GM18507 (cell line): Measurements from ENCODE around the gene DOCK1.

ENCODE experiments used
- DNase-seq: peaks from one replicate; pipeline ENCODE4 v3.0.0; 2011; ENCODE audit warnings: low read depth; ENCODE audit not compliant: insufficient read length; ENCODE audit errors: extremely low spot score
- FAIRE-seq: peaks from 2 replicates; lab custom pipeline; 2011; peaks lifted over from hg19 to GRCh38; lab: Jason Lieb, UNC

Gene DOCK1

DNA sequence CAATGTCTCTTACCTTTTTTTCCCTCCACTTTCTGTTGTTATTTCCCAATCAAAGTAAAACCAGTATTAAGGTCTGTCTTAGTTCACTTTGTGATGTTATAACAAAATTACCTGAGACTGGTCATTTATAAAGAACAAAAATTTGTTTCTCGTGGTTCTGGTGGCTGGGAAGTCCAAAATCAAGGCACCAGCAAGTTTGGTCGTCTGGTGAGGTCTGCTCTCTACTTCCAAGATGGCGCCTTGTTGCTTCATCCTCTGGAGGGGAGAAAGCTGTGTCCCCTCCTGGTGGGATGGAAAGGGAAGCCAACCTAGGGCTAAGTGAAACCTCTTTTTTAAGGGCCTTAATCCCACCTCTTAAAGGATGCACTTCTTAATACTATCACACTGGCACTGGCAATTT, 313.4 kb downstream of the DOCK1 start:
- no peak for FAIRE-seq
- DNase-seq: no peak

GRCh38 chr10:127221281-127221680, 316.1 kb downstream of the DOCK1 start:
- no peak for DNase-seq
- FAIRE-seq: no peak

DNA sequence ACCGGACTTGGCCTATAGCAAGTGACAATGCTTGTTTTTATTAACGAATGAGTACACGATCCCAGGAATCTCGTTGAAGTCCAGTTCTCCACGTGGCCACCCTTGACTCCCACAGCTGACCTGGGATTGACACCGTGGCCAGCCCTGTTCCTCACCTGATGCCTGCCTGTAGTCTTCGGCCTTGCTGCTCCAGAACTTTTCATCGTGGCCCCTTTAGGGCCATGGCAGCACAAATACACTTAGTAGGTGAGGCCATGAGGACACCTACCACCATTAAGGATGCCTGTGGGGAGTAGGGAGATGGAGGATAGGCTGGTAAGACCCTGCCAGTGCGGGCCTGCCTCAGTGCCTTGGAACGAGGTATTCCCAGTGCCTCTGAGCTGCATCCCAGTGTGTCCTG, 321.8 kb downstream of the DOCK1 start:
- no peak for FAIRE-seq
- DNase-seq: no peak

DNA sequence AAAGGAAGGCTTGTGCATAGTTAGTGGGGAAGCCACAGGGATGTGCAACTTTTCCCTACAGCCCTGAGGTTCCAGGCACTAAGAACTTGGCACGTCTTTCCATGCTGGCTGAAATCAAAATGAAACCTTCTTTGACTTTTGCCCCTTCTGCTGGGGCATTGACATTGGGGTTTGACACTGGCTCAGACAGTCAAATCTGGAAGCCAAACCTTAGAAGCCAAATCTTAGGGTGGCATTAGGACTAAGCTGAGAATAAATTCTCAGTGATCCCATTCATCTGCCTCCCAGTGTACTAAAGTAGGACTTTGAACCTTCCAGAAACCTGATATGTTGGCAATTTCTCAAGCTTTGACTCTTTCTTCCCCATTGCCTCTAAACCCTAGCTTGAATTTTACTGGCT, 322.4 kb downstream of the DOCK1 start:
- FAIRE-seq: no peak
- DNase-seq: no peak

GRCh38 chr10:127228195-127228787, 323.1 kb downstream of the DOCK1 start:
- FAIRE-seq (no peak), DNase-seq (no peak)

GRCh38 chr10:127234306-127234800, 329.1 kb downstream of the DOCK1 start:
- no peak for FAIRE-seq

GRCh38 chr10:127236266-127236665, 331.0 kb downstream of the DOCK1 start:
- no peak for DNase-seq
- no peak for FAIRE-seq

More at GRCh38 chr10:127234306-127234800, 329.1 kb downstream of the DOCK1 start:
- DNase-seq: no peak

DNA sequence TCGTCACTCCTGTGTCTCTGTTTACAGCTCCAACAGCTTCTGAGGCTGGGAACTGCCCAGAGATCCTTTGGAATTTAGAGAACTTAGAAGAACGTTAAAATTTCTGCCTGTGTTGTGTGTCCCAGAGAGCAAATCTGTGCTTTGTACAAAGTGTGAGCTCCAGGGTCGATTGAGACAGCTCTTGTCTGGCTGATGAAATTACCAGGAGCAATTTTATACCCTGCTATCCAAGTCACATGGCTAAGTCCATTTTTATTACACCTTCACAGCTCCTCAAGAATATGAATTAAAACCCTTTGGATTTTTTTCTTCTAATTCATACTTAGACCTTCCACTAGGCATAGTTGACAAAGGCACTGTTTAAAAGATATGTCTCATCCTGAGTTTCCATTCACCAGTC, 337.7 kb downstream of the DOCK1 start:
- DNase-seq: no peak
- FAIRE-seq: no peak

DNA sequence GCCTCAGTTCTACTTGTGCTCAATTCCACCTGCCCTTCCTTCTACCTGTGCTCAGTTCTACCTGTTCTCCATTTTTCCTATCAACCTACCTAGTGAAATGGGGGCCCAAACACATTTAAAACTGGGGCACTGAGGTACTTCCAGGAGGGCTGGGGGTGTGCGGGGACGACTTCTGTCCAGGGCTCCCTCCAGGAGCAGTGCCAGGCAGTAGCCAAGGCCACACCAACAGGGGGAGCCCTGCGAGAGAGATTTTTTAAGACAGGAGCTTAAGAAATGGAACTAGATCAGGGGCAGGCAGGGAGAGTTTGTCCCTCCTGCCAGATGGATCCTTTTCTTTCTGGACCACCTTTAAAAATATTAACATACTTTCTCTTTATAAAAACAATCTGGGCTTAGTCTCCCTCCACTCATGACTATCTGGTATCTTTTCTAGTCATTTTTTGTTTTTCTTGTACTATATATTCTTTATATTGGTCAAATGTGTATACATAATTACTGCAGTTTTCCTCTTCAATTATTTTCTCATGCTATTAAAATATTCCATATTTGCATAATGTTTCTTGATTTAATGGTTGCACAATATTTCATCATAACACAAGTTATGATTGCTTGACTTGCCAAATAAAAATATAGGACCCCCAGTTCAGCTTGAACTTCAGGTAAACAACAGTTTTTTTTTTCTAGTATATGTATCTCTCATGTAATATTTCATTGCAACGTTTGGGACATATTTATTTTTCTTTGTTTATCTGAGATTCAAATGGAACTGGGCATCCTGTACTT, 338.5 kb downstream of the DOCK1 start:
- no peak for DNase-seq
- FAIRE-seq: no peak

DNA sequence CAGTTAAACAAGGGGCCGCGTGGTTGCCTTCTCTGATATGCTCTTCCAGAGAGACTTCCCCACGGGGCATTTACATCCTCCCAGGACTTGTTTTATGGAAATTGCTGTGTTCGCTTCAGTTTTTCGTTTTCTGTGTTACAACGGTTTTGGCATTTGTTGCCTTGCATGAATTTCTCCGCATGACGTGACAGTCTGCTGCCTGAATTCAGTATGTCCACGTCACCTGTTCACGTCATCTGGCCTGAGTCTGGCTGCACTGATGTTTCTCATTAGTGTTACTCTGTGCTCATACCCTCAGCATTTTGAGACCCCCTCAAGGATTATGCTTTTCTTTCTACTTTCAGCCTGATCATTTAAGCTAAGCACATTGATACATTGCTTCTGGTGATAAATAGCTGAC, 340.2 kb downstream of the DOCK1 start:
- no peak for DNase-seq
- FAIRE-seq: no peak

DNA sequence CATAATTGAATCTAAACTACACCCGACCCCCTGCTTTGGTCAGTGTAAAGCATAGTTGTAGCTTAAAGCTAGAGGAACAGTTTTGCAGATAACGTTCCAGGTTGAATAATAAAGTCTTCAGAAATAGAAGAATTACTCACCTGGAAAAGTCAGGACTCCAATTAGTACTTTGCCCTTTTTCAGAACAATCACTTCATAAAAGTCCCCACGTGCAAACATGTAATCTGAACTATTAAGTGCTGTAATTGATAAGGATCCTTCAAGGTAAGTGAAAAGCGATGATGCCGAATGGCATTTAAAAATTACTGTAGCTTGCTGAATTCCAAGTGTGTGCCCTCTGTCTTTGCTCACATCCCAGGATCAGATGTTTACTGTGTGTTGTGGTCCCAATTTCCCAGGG, 344.8 kb downstream of the DOCK1 start:
- FAIRE-seq: no peak
- no peak for DNase-seq

GRCh38 chr10:127252818-127253217, 347.6 kb downstream of the DOCK1 start:
- FAIRE-seq: no peak
- no peak for DNase-seq

- FAIRE-seq (no peak), DNase-seq (no peak)
Observed at GRCh38 chr10:127254276-127254675, 349.0 kb downstream of the DOCK1 start.

DNA sequence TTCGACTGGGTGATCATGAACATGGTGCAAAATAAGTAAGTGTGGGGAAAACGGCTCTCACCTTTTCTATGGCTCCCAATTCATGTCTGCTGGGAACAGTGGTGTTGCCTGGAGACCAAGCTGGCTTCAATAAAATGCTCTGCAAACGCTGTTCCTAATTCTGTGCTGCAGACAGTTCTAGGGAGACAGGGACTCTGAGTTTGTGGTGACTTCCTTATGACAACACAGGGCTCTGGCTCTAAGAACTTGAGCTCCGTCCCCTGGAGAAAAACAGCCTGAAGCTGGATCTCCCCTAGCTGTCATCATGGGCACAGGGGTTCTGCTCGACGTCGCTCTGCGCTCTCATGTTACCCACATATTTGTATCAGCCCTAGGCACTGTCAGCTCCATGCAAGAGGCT, 352.2 kb downstream of the DOCK1 start:
- no peak for DNase-seq
- no peak for FAIRE-seq

DNA sequence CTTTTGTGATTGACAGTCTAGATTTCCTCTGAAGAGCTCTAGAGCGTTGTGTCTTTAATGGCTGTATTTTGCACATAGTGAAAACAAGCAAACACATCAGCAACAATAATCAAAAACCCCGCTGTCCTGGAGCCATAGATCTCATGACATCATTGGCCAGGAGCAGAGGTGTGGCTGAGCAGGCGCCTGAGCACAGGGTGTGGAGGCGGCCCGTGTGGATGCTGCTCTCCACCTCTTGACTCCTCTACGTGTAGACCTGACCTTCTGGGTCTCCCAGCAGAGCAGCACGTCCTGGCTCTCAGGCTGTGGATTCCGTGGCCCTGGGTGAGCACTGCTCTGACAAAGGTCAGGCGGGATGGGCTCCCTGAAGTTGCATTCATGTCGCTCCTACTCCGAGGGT, 354.1 kb downstream of the DOCK1 start:
- no peak for DNase-seq
- no peak for FAIRE-seq

DNA sequence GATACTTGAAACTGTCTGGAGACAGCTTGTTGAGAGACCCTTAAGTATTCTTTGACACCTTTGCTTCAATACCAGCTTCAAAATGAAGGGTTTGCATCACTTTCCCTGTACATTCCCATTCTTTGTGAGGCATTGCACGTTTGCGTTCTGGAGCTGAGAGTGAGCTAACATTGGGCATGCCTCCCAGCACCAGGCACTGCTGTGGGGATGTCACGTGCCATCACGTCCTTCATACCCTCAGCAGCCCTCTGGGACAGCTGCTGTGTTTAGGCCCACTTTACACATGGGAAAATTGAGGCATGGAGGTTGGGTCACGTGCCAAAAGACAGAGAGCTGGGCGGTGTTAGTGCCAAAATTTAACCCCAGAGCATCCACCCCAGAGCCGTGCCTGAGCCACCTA, 357.4 kb downstream of the DOCK1 start:
- FAIRE-seq (no peak), DNase-seq (no peak)

GRCh38 chr10:127265288-127265687, 360.1 kb downstream of the DOCK1 start:
- DNase-seq (no peak), FAIRE-seq (no peak)

DNA sequence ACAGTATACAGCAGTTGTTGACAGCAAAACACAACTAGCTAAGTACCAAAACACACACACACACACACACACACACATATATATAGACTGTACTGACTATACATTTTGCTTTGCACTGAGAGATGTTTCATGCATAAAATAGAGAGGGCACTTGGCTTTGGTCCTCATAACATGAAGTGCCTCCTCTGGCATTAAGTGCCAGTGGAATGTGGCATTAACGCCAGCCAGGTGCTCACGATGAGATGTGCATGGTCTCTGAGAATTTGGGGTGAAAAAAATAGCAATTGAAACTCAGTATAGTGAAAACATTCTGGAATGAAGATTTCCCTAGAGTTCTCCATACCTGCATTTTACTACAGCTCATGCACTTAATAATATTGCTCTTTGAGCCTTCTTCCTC, 361.2 kb downstream of the DOCK1 start:
- DNase-seq (no peak), FAIRE-seq (no peak)

DNA sequence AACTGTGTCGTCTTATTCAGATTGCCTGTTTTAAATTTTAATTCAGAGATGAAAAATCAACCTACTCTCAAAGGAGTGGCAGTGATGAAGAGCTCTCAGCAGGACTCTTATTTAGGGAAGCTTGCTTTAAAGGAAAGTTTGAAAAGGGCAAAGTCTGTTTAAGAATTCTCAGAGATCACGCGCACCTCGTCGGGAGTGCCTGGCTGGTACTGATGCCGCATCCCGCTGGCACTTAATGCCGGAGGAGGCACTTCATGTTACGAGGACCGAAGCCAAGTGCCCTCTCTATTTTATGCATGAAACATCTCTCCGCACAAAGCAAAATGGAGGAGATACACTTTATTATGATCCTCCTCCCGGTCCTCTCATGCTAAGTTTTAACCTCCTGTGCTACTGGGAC, 362.2 kb downstream of the DOCK1 start:
- FAIRE-seq: no peak
- DNase-seq: no peak

GRCh38 chr10:127272076-127272475, 366.8 kb downstream of the DOCK1 start:
- FAIRE-seq: no peak
- no peak for DNase-seq

DNA sequence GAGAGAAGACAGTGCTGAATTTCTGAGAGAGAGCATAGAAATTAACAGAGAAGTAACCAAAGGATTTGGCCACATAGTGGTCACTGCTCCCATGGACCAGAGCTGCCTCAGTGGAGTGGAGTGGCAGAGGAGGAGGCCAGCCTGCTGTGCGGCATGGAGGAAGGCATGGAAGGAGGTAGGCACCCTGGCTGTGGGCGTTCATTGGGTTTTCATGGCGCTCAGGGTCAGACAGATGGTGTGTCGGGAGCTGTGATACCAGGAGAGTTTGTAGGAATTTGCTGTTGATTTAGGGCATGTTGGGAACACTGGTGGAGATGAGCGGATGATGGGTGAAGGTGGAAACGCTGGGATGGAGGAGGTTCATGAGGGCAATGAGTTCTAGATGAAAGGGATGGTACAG, 370.0 kb downstream of the DOCK1 start:
- FAIRE-seq (no peak), DNase-seq (no peak)
